CD4-positive, alpha-beta T cell treated with Interleukin-4 for 4 hours (primary cell): Measurements from ENCODE around the gene TRIO.

Experiments
- DNase-seq: peaks from one replicate; pipeline ENCODE4 v3.0.0-alpha.2; 2020

TRIO gene

GRCh38 chr5:14270209-14270702 lies 127.1 kb downstream of the TRIO start:
- no peak for DNase-seq

- no peak for DNase-seq
Observed at GRCh38 chr5:14272548-14273205, 129.5 kb downstream of the TRIO start.

- DNase-seq: no peak
Observed at GRCh38 chr5:14273207-14273767, 130.1 kb downstream of the TRIO start.

GRCh38 chr5:14276380-14276779 lies 133.2 kb downstream of the TRIO start:
- DNase-seq: no peak

- no peak for DNase-seq
Observed at GRCh38 chr5:14277385-14278320, 134.5 kb downstream of the TRIO start.

- no peak for DNase-seq
Observed at GRCh38 chr5:14280294-14280854, 137.2 kb downstream of the TRIO start.

GRCh38 chr5:14281746-14282181 lies 138.6 kb downstream of the TRIO start:
- no peak for DNase-seq

GRCh38 chr5:14283139-14283538 lies 140.0 kb downstream of the TRIO start:
- DNase-seq: no peak

- no peak for DNase-seq
Observed at GRCh38 chr5:14284392-14285148, 141.4 kb downstream of the TRIO start.

GRCh38 chr5:14286007-14286406 lies 142.9 kb downstream of the TRIO start:
- DNase-seq: no peak

- no peak for DNase-seq
Observed at GRCh38 chr5:14286574-14287421, 143.7 kb downstream of the TRIO start.

GRCh38 chr5:14292766-14293658 lies 149.9 kb downstream of the TRIO start:
- DNase-seq: no peak

- no peak for DNase-seq
Observed at GRCh38 chr5:14295610-14296009, 152.5 kb downstream of the TRIO start.

- no peak for DNase-seq
Observed at GRCh38 chr5:14296533-14297331, 153.6 kb downstream of the TRIO start.

GRCh38 chr5:14297697-14298096 lies 154.6 kb downstream of the TRIO start:
- no peak for DNase-seq

GRCh38 chr5:14298126-14298847 lies 155.1 kb downstream of the TRIO start:
- no peak for DNase-seq

- no peak for DNase-seq
Observed at GRCh38 chr5:14299666-14300065, 156.5 kb downstream of the TRIO start.

GRCh38 chr5:14301186-14301585 lies 158.0 kb downstream of the TRIO start:
- DNase-seq: no peak

GRCh38 chr5:14302330-14302729 lies 159.2 kb downstream of the TRIO start:
- no peak for DNase-seq
